RWPE1 (cell line): Measurements from ENCODE around the gene SLC47A1.
"Not testable (repeated sequence)": the region's sequence is repeated elsewhere in the genome, so short reads cannot be mapped to it uniquely, and the experiment has no call there.

Experiments
- CTCF ChIA-PET: fragments of 350-600 bp; sonication (Branson Sonifier 250); formaldehyde crosslinking; extraction: SDS; loops from one replicate; lab custom pipeline; 2021; lab: Yijun Ruan, JAX
- POLR2A ChIA-PET: fragments of 400-600 bp; formaldehyde crosslinking; extraction: SDS; loops from one replicate; lab custom pipeline; 2020; ENCODE audit warnings: antibody characterized with exemption; ENCODE audit not compliant: low non-redundant PET; lab: Yijun Ruan, JAX
- DNase-seq: peaks from one replicate; pipeline ENCODE4 v3.0.0; 2012; ENCODE audit warnings: low spot score
- H3K27ac ChIP-seq: fragments of 450-650 bp; 2 replicates; pipeline ENCODE4 v1.5.1; 2017
- CTCF ChIP-seq: fragments of 450-650 bp; conservative IDR thresholded peaks from 2 replicates; pipeline ENCODE4 v1.5.1; 2017; ENCODE audit warnings: low read depth, mild to moderate bottlenecking

The SLC47A1 gene

GRCh38 chr17:19520641-19521040, 13.0 kb upstream of the SLC47A1 start:
- CTCF ChIA-PET, result no interaction called here
- no peak for DNase-seq
- H3K27ac ChIP-seq, result no peak overlapping the region
- TF ChIP-seq CTCF, result no peak
- POLR2A ChIA-PET, result no interaction called here

- ChIA-PET CTCF (interaction anchor here (0.7 kb wide), 1 partner anchor 12 kb away, joined by 3 read pairs; no protein-coding TSS in a partner anchor), POLR2A (no interaction called here)
- TF ChIP-seq CTCF, result no peak
- H3K27ac ChIP-seq, result no peak overlapping the region
- DNase-seq, result no peak
These were observed 10.0 kb upstream of the SLC47A1 start for GRCh38 chr17:19523690-19524089.

- POLR2A ChIA-PET, CTCF ChIA-PET, DNase-seq, H3K27ac ChIP-seq: not testable (repeated sequence)
These were observed 6.7 kb upstream of the SLC47A1 start for GRCh38 chr17:19526950-19527349.

GRCh38 chr17:19531780-19532501, 1.7 kb upstream of the SLC47A1 start:
- H3K27ac ChIP-seq, result no peak overlapping the region
- DNase-seq, result no peak
- POLR2A ChIA-PET, result no interaction called here
- CTCF ChIA-PET, result no interaction called here
- no peak for TF ChIP-seq CTCF

DNA sequence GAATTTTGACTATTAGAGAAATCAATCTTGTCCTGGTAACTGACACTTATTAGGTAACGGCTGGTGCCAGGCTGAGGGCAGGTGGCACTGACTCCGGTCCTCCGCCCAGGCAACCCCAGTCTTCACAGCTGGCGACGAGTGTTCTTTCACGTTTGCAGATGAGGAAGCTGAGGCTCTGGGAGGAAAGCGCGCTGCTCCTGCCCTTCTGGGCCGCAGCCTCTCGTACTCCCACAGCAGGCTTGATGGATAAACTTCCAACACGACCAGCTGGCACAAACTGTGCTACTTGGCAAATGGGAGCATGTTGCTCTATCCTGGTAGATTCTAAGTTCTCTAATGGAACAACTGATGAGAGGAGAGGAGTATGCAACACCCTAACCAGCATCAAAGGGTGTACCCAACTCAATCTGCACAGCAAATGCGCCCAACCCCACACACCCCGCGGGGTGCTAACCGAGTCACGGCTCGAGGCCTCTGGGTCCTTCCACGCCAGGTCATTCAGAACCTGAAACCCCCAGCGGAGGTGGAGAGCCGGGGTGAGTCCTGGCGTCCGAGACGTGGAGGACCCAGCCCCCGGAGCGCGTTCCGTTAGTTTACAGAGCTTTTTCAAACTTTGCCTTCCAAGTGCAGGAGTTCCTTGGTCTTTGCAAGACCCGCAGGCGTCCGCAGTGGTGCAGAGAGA, 477 bp upstream of the SLC47A1 start:
- POLR2A ChIA-PET, result no interaction called here
- CTCF ChIA-PET, result interaction anchor here (1.5 kb wide), 1 partner anchor 233 kb away, joined by 4 read pairs; no protein-coding TSS in a partner anchor
- no peak for DNase-seq
- no peak for TF ChIP-seq CTCF
- H3K27ac ChIP-seq, result peak overlapping the region; percentile 54

GRCh38 chr17:19534562-19535149, 1.0 kb downstream of the SLC47A1 start:
- peak overlapping the region; percentile 54 for H3K27ac ChIP-seq
- ChIA-PET CTCF (interaction anchor here (0.5 to 1.5 kb wide), 4 partner anchors 12 to 231 kb away, joined by 3 to 7 read pairs (median 4); no protein-coding TSS in a partner anchor), POLR2A (no interaction called here)
- DNase-seq, result no peak
- no peak for TF ChIP-seq CTCF
